K562 (cell line): ENCODE data around the gene NUFIP2. TPM values are rescaled to one million over a fixed set of nuclear protein-coding genes. Genes with fewer than 3 reads are reported as not detected.
A peak's percentile ranks its signal among the peaks of the same experiment; 100 is the strongest.

Experiments used
- BACH1 ChIP-seq: fragments of 200-800 bp; sonication (Bioruptor generic); IDR thresholded peaks from 2 replicates; pipeline ENCODE4 v1.6.1; 2016; ENCODE audit warnings: missing genetic modification characterization, missing compliant biosample characterization
- BMI1 ChIP-seq: fragments of 150-350 bp; IDR thresholded peaks from 2 replicates; pipeline ENCODE4 v1.6.1; 2014; ENCODE audit warnings: low read length
- CBFA2T2 ChIP-seq: fragments of 450-650 bp; conservative IDR thresholded peaks from 2 replicates; pipeline ENCODE4 v1.6.1; 2017; ENCODE audit warnings: mild to moderate bottlenecking
- CCAR2 ChIP-seq: fragments of 200-400 bp; formaldehyde crosslinking; IDR thresholded peaks from 2 replicates; pipeline ENCODE4 v1.6.1; 2017; ENCODE audit warnings: mild to moderate bottlenecking, low read depth, low read length
- CEBPG ChIP-seq, 3 experiments: fragments of 200-800 bp in 1 of 3; sonication (Bioruptor generic) in 1 of 3; sonication (generic) in 1 of 3; formaldehyde crosslinking in 1 of 3; IDR thresholded peaks in 2 of 3; conservative IDR thresholded peaks in 1 of 3; 2 replicates each; pipeline versions ENCODE4 v1.6.1 to v1.8.0; 2016 to 2022; ENCODE audit warnings: missing compliant biosample characterization in 2 of 3, missing genetic modification characterization in 2 of 3, mild to moderate bottlenecking in 1 of 3, missing genetic modification reagents in 1 of 3
- CHD4 ChIP-seq: fragments of 200-600 bp; sonication (generic); IDR thresholded peaks from 3 replicates; pipeline ENCODE4 v1.6.1; 2012; ENCODE audit warnings: low read depth, mild to moderate bottlenecking, mixed read lengths, low read length, inconsistent platforms; ENCODE audit not compliant: insufficient read depth, insufficient replicate concordance, poor library complexity, severe bottlenecking
- HSF4 ChIP-seq: fragments of 250-450 bp; sonication (Bioruptor Pico); IDR thresholded peaks from 2 replicates; pipeline ENCODE4 v2.1.2; 2022; ENCODE audit warnings: mild to moderate bottlenecking, moderate library complexity, borderline replicate concordance
- LCOR ChIP-seq: sonication (generic); formaldehyde crosslinking; IDR thresholded peaks from 2 replicates; pipeline ENCODE4 v1.8.0; 2022; ENCODE audit warnings: mild to moderate bottlenecking, missing genetic modification reagents
- MAFF ChIP-seq: IDR thresholded peaks from 2 replicates; pipeline ENCODE4 v1.6.1; 2012; ENCODE audit warnings: low read length, improper control_type of control experiment
- MAFK ChIP-seq: IDR thresholded peaks from 2 replicates; pipeline ENCODE4 v1.6.1; 2011; ENCODE audit warnings: low read length, improper control_type of control experiment
- MAX ChIP-seq: sonication (generic); formaldehyde crosslinking; IDR thresholded peaks from 2 replicates; pipeline ENCODE4 v1.9.0; 2022; ENCODE audit warnings: mild to moderate bottlenecking, missing genetic modification reagents
- NR4A1 ChIP-seq, 2 experiments: fragments of 250-450 bp in 1 of 2; fragments of 450-650 bp in 1 of 2; sonication (Bioruptor Pico) in 1 of 2; IDR thresholded peaks; 2 replicates each; pipeline versions ENCODE4 v1.4.0 to v1.6.1; 2016 to 2020; ENCODE audit warnings: mild to moderate bottlenecking in 2 of 2, missing compliant biosample characterization in 1 of 2, missing genetic modification characterization in 1 of 2, moderate library complexity in 1 of 2
- PBX2 ChIP-seq, 2 experiments: IDR thresholded peaks in 1 of 2; conservative IDR thresholded peaks in 1 of 2; 2 replicates each; pipeline ENCODE4 v1.6.1; 2016; ENCODE audit warnings: low read depth in 2 of 2, mild to moderate bottlenecking in 1 of 2, missing compliant biosample characterization in 1 of 2, missing genetic modification characterization in 1 of 2, moderate library complexity in 1 of 2
- SETDB1 ChIP-seq: IDR thresholded peaks from one replicate; pipeline ENCODE4 v1.6.1; 2012; ENCODE audit warnings: low read length, control low read depth, inconsistent platforms
- SIX5 ChIP-seq, 2 experiments: IDR thresholded peaks; 2 replicates each; pipeline ENCODE4 v1.6.1; 2011; ENCODE audit warnings: low read length in 2 of 2, borderline replicate concordance in 1 of 2, low read depth in 1 of 2, mild to moderate bottlenecking in 1 of 2, moderate library complexity in 1 of 2; ENCODE audit not compliant: insufficient read depth in 1 of 2
- TFE3 ChIP-seq: fragments of 450-650 bp; formaldehyde crosslinking; IDR thresholded peaks from 2 replicates; pipeline ENCODE4 v1.4.0; 2020; ENCODE audit warnings: mild to moderate bottlenecking, mixed read lengths
- ZFX ChIP-seq: sonication (generic); formaldehyde crosslinking; IDR thresholded peaks from 2 replicates; pipeline ENCODE4 v1.8.0; 2022; ENCODE audit warnings: mild to moderate bottlenecking, missing genetic modification reagents, moderate library complexity
- ZNF23 ChIP-seq: fragments of 250-450 bp; sonication (Bioruptor Pico); IDR thresholded peaks from 2 replicates; pipeline ENCODE4 v1.4.0; 2020; ENCODE audit warnings: mild to moderate bottlenecking
- ZNF316 ChIP-seq: fragments of 450-650 bp; IDR thresholded peaks from 2 replicates; pipeline ENCODE4 v1.6.1; 2016
- ZNF449 ChIP-seq: fragments of 250-450 bp; sonication (Bioruptor Pico); IDR thresholded peaks from 2 replicates; pipeline ENCODE4 v1.8.0; 2022; ENCODE audit warnings: moderate library complexity, mild to moderate bottlenecking, inconsistent platforms
- ZNF778 ChIP-seq: fragments of 450-650 bp; formaldehyde crosslinking; IDR thresholded peaks from 2 replicates; pipeline ENCODE4 v1.4.0; 2020; ENCODE audit warnings: mild to moderate bottlenecking, moderate library complexity
- polyA plus RNA-seq, 8 experiments: library from polyadenylated mRNA; depleted of rRNA in 4 of 8; stranded (reverse) in 5 of 8; unstranded in 3 of 8; fragments of >200 nt; fragmentation: Nextera tagmentation in 2 of 8; fragmentation: Illumina TruSeq in 1 of 8; extraction: Ambion mirVana in 2 of 8; extraction: Trizol in 1 of 8; gene quantifications; 2 replicates each; pipeline versions ENCODE4 v1.2.1 to v1.2.3, GENCODE V29; 2011 to 2014; ENCODE audit warnings: inconsistent platforms in 1 of 8, missing spikeins in 1 of 8
- total RNA-seq, 7 experiments: library from RNA; depleted of rRNA in 6 of 7; stranded (reverse); fragments of >200 nt in 6 of 7; fragmentation: Illumina TruSeq in 2 of 7; extraction: Trizol in 2 of 7; gene quantifications; 2 replicates each; pipeline versions ENCODE4 v1.2.1 to v1.2.3, GENCODE V29; 2011 to 2021; ENCODE audit warnings: low replicate concordance in 1 of 7

NUFIP2 gene
- total and polyA plus RNA-seq, 9 of the 15 experiments (the other 6 are each of a cell fraction or from before 2014, with no cell fraction given): 4.9 to 40.7 (median 18.5) TPM

GRCh38 chr17:29293890-29294579 lies at the start of gene NUFIP2 (continued):
- TF ChIP-seq MAFF: no peak
- peak; percentile 84 for TF ChIP-seq PBX2 (CRISPR knock-in tag; IDR thresholded peaks at IDR 0.05; ENCODE audit: low read depth)
- TF ChIP-seq PBX2 (tag; conservative IDR thresholded peaks at IDR 0.05; ENCODE audit: low read depth): peak; percentile 98
- TF ChIP-seq MAX (CRISPR knock-in tag): peak; percentile 69
- no peak for TF ChIP-seq CEBPG (CRISPR knock-in tag; IDR thresholded peaks at IDR 0.05)
- no peak for TF ChIP-seq CEBPG (tag; conservative IDR thresholded peaks at IDR 0.05 in 1 of 2, IDR thresholded peaks at IDR 0.05 in 1 of 2)
- 0 out of 4 replicates have a peak, but pooled peaks of 1 of the 2 experiments have one; percentile 15 for TF ChIP-seq SIX5 (IDR thresholded peaks at IDR 0.05; ENCODE audit: borderline replicate concordance in 1 of 2, insufficient read depth in 1 of 2, low read depth in 1 of 2, low read length in 2 of 2)
- TF ChIP-seq ZFX (CRISPR knock-in tag): peak; percentile 90
- peak; percentile 30 for TF ChIP-seq TFE3 (CRISPR knock-in tag)
- no peak for TF ChIP-seq BMI1
- TF ChIP-seq CCAR2: no peak
- no peak for TF ChIP-seq CHD4
- TF ChIP-seq ZNF778 (CRISPR knock-in tag): no peak
- TF ChIP-seq HSF4 (CRISPR knock-in tag): no peak
- no peak for TF ChIP-seq BACH1 (tag)
- no peak for TF ChIP-seq LCOR (CRISPR knock-in tag)
- TF ChIP-seq SETDB1: no peak
- peak; percentile 47 for TF ChIP-seq ZNF316
- TF ChIP-seq ZNF449 (CRISPR knock-in tag): no peak
- peak; percentile 48 for TF ChIP-seq MAFK
- no peak for TF ChIP-seq ZNF23
- no peak for TF ChIP-seq CBFA2T2
- TF ChIP-seq NR4A1 (CRISPR knock-in tag; IDR thresholded peaks at IDR 0.05): no peak
- TF ChIP-seq NR4A1 (tag; IDR thresholded peaks at IDR 0.05): peak; percentile 42; the same call in 1 of the 2 replicates
